ENCODE measurements around the gene LPP. TPM values are rescaled to one million over a fixed set of nuclear protein-coding genes. Genes with fewer than 3 reads are reported as not detected.

Gene LPP
- polyA plus RNA-seq, 2 of the 4 experiments (the other 2 are of a cell fraction): 11.0 to 30.8 TPM

DNA sequence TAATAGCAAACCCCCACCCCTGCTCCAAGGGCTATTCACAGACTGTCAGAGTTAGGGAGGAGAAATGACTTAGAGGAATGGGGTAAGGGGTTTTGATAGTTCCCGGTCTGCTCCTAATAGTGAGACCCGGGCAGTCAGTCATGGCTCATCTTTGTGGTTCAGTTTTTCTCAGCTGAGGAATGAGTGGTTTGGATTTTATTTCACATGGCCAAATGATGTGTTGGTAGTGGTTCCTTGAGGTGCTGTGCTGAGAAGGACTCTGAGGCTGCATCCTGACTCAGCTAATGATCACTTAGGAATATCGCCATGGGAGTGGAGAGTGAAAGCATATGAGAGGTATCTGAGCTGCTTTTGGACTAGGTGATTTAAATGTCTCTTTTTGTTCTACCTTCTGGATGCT lies 80.2 kb downstream of the LPP start:
- DNase-seq (ENCODE audit: low read depth in 1 of 2, low spot score in 1 of 2) (no peak), FAIRE-seq (no peak), ATAC-seq (no peak)
- TF ChIP-seq ZNF302 (CRISPR knock-in tag; IDR thresholded peaks at IDR 0.05) (no peak), ATOH8 (CRISPR knock-in tag; IDR thresholded peaks at IDR 0.05; ENCODE audit: low read depth) (no peak), RAD21 (conservative IDR thresholded peaks at IDR 0.05 in 1 of 2, IDR thresholded peaks at IDR 0.05 in 1 of 2) (no peak), JUNB (IDR thresholded peaks at IDR 0.05) (no peak), NPAS2 (CRISPR knock-in tag; IDR thresholded peaks at IDR 0.05; ENCODE audit: borderline replicate concordance) (no peak), FOSB (CRISPR knock-in tag; IDR thresholded peaks at IDR 0.05) (no peak), MYC (IDR thresholded peaks at IDR 0.05; ENCODE audit: borderline replicate concordance, low read length) (no peak)
- no peak overlapping the region for H3K4me3 ChIP-seq
- no peak overlapping the region for H3K4me2 ChIP-seq
- H3K4me1 ChIP-seq: peaks cover 50% of the 10 kb centered on the region
- no peaks in the 10 kb centered on the region for H3K9me3 ChIP-seq
- CTCF ChIA-PET: no interaction called here
- WGBS (ENCODE audit: missing lambda C conversion rate): 89% methylated on average over 3 of the region's 3 CpGs
- POLR2A ChIA-PET: no interaction called here
- H3K27ac ChIP-seq: no peak overlapping the region

DNA sequence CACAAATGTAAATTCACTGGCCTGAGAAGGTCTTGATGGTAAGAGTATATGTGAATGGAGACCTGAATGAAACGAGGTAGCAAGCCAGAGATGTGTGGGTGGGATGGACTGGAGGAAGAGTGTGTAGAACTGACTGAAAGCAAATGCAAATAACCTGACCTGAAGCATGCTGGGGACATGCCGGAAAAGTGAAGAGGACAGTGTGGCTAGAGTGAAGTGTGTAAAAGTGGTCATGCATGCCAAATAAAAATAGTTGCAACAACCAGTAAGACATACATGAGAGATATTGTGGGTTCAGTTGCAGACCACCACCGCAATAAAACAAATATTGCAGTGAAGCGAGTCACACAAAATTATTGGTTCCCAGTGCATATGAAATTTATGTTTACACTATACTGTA lies 82.3 kb downstream of the LPP start:
- FAIRE-seq (no peak), DNase-seq (ENCODE audit: low read depth in 1 of 2, low spot score in 1 of 2) (no peak), ATAC-seq (no peak)
- no peak for TF ChIP-seq KDM1A (IDR thresholded peaks at IDR 0.05; ENCODE audit: low read depth)
- TF ChIP-seq FOSL2 (IDR thresholded peaks at IDR 0.05): no peak
- TF ChIP-seq FOSL2 (CRISPR knock-in tag; IDR thresholded peaks at IDR 0.05): no peak
- no peak for TF ChIP-seq CEBPB (IDR thresholded peaks at IDR 0.05)
- TF ChIP-seq PBX3 (IDR thresholded peaks at IDR 0.05): no peak
- TF ChIP-seq, protein P1, sequence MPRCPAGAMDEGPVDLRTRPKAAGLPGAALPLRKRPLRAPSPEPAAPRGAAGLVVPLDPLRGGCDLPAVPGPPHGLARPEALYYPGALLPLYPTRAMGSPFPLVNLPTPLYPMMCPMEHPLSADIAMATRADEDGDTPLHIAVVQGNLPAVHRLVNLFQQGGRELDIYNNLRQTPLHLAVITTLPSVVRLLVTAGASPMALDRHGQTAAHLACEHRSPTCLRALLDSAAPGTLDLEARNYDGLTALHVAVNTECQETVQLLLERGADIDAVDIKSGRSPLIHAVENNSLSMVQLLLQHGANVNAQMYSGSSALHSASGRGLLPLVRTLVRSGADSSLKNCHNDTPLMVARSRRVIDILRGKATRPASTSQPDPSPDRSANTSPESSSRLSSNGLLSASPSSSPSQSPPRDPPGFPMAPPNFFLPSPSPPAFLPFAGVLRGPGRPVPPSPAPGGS (IDR thresholded peaks at IDR 0.05): no peak
- no peak for TF ChIP-seq NR3C1 (IDR thresholded peaks at IDR 0.05)
- TF ChIP-seq ZFP36 (IDR thresholded peaks at IDR 0.05; ENCODE audit: borderline replicate concordance, partially characterized antibody): no peak
- no peak for TF ChIP-seq ZSCAN20 (CRISPR knock-in tag; IDR thresholded peaks at IDR 0.05)
- TF ChIP-seq TP53 (CRISPR knock-in tag; IDR thresholded peaks at IDR 0.05): no peak
- TF ChIP-seq, protein P2, sequence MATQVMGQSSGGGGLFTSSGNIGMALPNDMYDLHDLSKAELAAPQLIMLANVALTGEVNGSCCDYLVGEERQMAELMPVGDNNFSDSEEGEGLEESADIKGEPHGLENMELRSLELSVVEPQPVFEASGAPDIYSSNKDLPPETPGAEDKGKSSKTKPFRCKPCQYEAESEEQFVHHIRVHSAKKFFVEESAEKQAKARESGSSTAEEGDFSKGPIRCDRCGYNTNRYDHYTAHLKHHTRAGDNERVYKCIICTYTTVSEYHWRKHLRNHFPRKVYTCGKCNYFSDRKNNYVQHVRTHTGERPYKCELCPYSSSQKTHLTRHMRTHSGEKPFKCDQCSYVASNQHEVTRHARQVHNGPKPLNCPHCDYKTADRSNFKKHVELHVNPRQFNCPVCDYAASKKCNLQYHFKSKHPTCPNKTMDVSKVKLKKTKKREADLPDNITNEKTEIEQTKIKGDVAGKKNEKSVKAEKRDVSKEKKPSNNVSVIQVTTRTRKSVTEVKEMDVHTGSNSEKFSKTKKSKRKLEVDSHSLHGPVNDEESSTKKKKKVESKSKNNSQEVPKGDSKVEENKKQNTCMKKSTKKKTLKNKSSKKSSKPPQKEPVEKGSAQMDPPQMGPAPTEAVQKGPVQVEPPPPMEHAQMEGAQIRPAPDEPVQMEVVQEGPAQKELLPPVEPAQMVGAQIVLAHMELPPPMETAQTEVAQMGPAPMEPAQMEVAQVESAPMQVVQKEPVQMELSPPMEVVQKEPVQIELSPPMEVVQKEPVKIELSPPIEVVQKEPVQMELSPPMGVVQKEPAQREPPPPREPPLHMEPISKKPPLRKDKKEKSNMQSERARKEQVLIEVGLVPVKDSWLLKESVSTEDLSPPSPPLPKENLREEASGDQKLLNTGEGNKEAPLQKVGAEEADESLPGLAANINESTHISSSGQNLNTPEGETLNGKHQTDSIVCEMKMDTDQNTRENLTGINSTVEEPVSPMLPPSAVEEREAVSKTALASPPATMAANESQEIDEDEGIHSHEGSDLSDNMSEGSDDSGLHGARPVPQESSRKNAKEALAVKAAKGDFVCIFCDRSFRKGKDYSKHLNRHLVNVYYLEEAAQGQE (IDR thresholded peaks at IDR 0.05): no peak
- TF ChIP-seq HDAC2 (IDR thresholded peaks at IDR 0.05): no peak
- no peak for TF ChIP-seq RCOR1 (IDR thresholded peaks at IDR 0.05; ENCODE audit: low read depth, low read length)
- no peak for TF ChIP-seq CBX2 (IDR thresholded peaks at IDR 0.05; ENCODE audit: borderline replicate concordance, low read depth)
- no peak for TF ChIP-seq ZNF302 (CRISPR knock-in tag; IDR thresholded peaks at IDR 0.05)
- no peak for TF ChIP-seq FOXS1 (CRISPR knock-in tag; IDR thresholded peaks at IDR 0.05)
- no peak for TF ChIP-seq RFX5 (IDR thresholded peaks at IDR 0.05)
- TF ChIP-seq PHF8 (IDR thresholded peaks at IDR 0.05; ENCODE audit: borderline replicate concordance, low read depth): no peak
- TF ChIP-seq USF2 (IDR thresholded peaks at IDR 0.05): no peak
- Histone ChIP-seq H3K9me3 (no peaks in the 10 kb centered on the region), H3K27ac (no peak overlapping the region), H3K4me3 (no peak overlapping the region), H3K4me1 (peaks cover 64% of the 10 kb centered on the region), H3K4me2 (no peak overlapping the region)
- 87% methylated on average over 4 of the region's 4 CpGs for WGBS (ENCODE audit: missing lambda C conversion rate)
- ChIA-PET CTCF (no interaction called here), POLR2A (no interaction called here)
